GM19397 (cell line): ENCODE data around the gene ARIH2.

Experiments
- ATAC-seq: cut with Tn5 transposase; IDR thresholded peaks from one replicate; pipeline ENCODE4 v1.9.1; 2021; ENCODE audit warnings: mild to moderate bottlenecking, moderate library complexity; ENCODE audit not compliant: unreplicated experiment

ARIH2 gene

GRCh38 chr3:48966876-48967361, 48.3 kb downstream of the ARIH2 start:
- no peak for ATAC-seq

GRCh38 chr3:48970586-48970985, 51.9 kb downstream of the ARIH2 start:
- no peak for ATAC-seq

GRCh38 chr3:48974076-48974864, 55.6 kb downstream of the ARIH2 start:
- no peak for ATAC-seq

GRCh38 chr3:48979451-48979850, 60.8 kb downstream of the ARIH2 start:
- no peak for ATAC-seq

GRCh38 chr3:48980295-48980694, 61.7 kb downstream of the ARIH2 start:
- ATAC-seq: no peak

- ATAC-seq: no peak
These were observed 63.4 kb downstream of the ARIH2 start for GRCh38 chr3:48982016-48982415.

GRCh38 chr3:48982686-48983085, 64.0 kb downstream of the ARIH2 start:
- ATAC-seq: no peak

- no peak for ATAC-seq
These were observed 64.5 kb downstream of the ARIH2 start for GRCh38 chr3:48983096-48983495.

GRCh38 chr3:48984663-48985062, 66.0 kb downstream of the ARIH2 start:
- no peak for ATAC-seq

GRCh38 chr3:48985831-48986376, 67.3 kb downstream of the ARIH2 start:
- ATAC-seq: no peak

- no peak for ATAC-seq
These were observed 70.6 kb downstream of the ARIH2 start for GRCh38 chr3:48989126-48989795.

- peak; percentile 62 for ATAC-seq
These were observed 71.4 kb downstream of the ARIH2 start, which contains the start of gene P4HTM for GRCh38 chr3:48989796-48990635. TSS of gene P4HTM (plus strand) at chr3:48990241. CDS start at chr3:48990257, 16 bp downstream.

- peak; percentile 7 for ATAC-seq
These were observed 72.2 kb downstream of the ARIH2 start for GRCh38 chr3:48990636-48991469.

GRCh38 chr3:48991851-48992545, 73.4 kb downstream of the ARIH2 start:
- ATAC-seq: no peak

GRCh38 chr3:48993834-48994233, 75.2 kb downstream of the ARIH2 start:
- no peak for ATAC-seq

- no peak for ATAC-seq
These were observed 78.0 kb downstream of the ARIH2 start for GRCh38 chr3:48996640-48997039.

- ATAC-seq: no peak
These were observed 78.5 kb downstream of the ARIH2 start for GRCh38 chr3:48997102-48997635.

- ATAC-seq: no peak
These were observed 79.3 kb downstream of the ARIH2 start for GRCh38 chr3:48997714-48998637.
